Measurements from ENCODE around the gene PTPRJ. TPM values are rescaled to one million over a fixed set of nuclear protein-coding genes. Genes with fewer than 3 reads are reported as not detected.

Gene PTPRJ
- total and polyA plus RNA-seq, 2 of the 13 experiments (the other 11 are each of a cell fraction or from before 2014, with no cell fraction given): 1.0 to 1.2 TPM

GRCh38 chr11:47987781-47988180 lies 7.4 kb downstream of the PTPRJ start:
- 65% methylated on average over 6 of the region's 6 CpGs for WGBS (ENCODE audit: low lambda C conversion rate)
- ATAC-seq (no peak), DNase-seq (ENCODE audit: low spot score) (no peak), FAIRE-seq (no peak)
- ChIA-PET POLR2A (no interaction called here), CTCF (ENCODE audit: low intra/inter-chr PET ratio, low total read pairs) (no interaction called here)
- H3K4me3 ChIP-seq (replicated peaks in 1 of 3; ENCODE audit: insufficient read depth in 1 of 3, low read depth in 2 of 3, low read length in 3 of 3): no peak overlapping the region
- no peak overlapping the region for H3K27ac ChIP-seq (ENCODE audit: extremely low read length, insufficient read depth, low read length)
- TF ChIP-seq GZF1 (CRISPR knock-in tag; IDR thresholded peaks at IDR 0.05) (no peak), GTF3A (CRISPR knock-in tag; conservative IDR thresholded peaks at IDR 0.05) (no peak), SKIL (CRISPR knock-in tag; IDR thresholded peaks at IDR 0.05; ENCODE audit: borderline replicate concordance) (no peak), ZSCAN22 (CRISPR knock-in tag; IDR thresholded peaks at IDR 0.05) (no peak), ZSCAN30 (CRISPR knock-in tag; IDR thresholded peaks at IDR 0.05) (no peak), ARNT (IDR thresholded peaks at IDR 0.05) (no peak), ZFP36L2 (CRISPR knock-in tag; IDR thresholded peaks at IDR 0.05) (no peak), AKAP8 (CRISPR knock-in tag; IDR thresholded peaks at IDR 0.05) (no peak), ZBTB7B (CRISPR knock-in tag; IDR thresholded peaks at IDR 0.05) (no peak), ZBTB33 (CRISPR knock-in tag; IDR thresholded peaks at IDR 0.05) (no peak), AHDC1 (CRISPR knock-in tag; IDR thresholded peaks at IDR 0.05; ENCODE audit: borderline replicate concordance) (no peak), BHLHE40 (IDR thresholded peaks at IDR 0.05; ENCODE audit: low read length) (no peak), MATR3 (CRISPR knock-in tag; IDR thresholded peaks at IDR 0.05) (no peak)
- intact Hi-C loops (cut with micrococcal nuclease; ENCODE audit: unreplicated experiment): no loop called here
- no peak overlapping the region for H3K4me2 ChIP-seq (ENCODE audit: low read depth, low read length)
- H4K20me1 ChIP-seq (ENCODE audit: insufficient read depth, low read length): no peaks in the 10 kb centered on the region
- no peak overlapping the region for H2AFZ ChIP-seq (ENCODE audit: low read length)
- H3K9ac ChIP-seq (ENCODE audit: insufficient read depth, low read depth, low read length): no peak overlapping the region
- no TSS peak for BruUV-seq (replicated peaks)
- in situ Hi-C loops (cut with HindIII; ENCODE audit: extremely low pct_ligation_motif_present, low pct_unique_long_range_greater_than_20kb): no loop called here
- H3K27me3 ChIP-seq (ENCODE audit: control insufficient read depth in 1 of 2, insufficient read depth in 2 of 2, low read length in 2 of 2): no peaks in the 10 kb centered on the region; a peak in 1 of 5 replicates
- H3K9me3 ChIP-seq (ENCODE audit: low read length): no peaks in the 10 kb centered on the region
- H3K4me1 ChIP-seq (ENCODE audit: insufficient read depth, low read length): peaks cover 35% of the 10 kb centered on the region
- no peaks in the 10 kb centered on the region for H3K79me2 ChIP-seq (ENCODE audit: insufficient read depth, low read length)
- no peaks in the 10 kb centered on the region for H3K36me3 ChIP-seq (replicated peaks in 1 of 2; ENCODE audit: control insufficient read depth in 1 of 2, insufficient read depth in 2 of 2, low read length in 2 of 2)
